ENCODE data around the gene TSFM. TPM values are rescaled to one million over a fixed set of nuclear protein-coding genes. Genes with fewer than 3 reads are reported as not detected.

Gene TSFM
- total RNA-seq, 1 donor from 2014 or later, result 25.8 TPM

GRCh38 chr12:57777367-57777766 is 5.2 kb upstream of the TSFM start:
- no peak for DNase-seq (ENCODE audit: low spot score)
- Mint-ChIP-seq H3K4me1 (ENCODE audit: unreplicated experiment) (peaks cover 9% of the 10 kb centered on the region), H3K4me3 (ENCODE audit: unreplicated experiment) (no peak overlapping the region), H3K27me3 (ENCODE audit: unreplicated experiment) (peaks cover 1% of the 10 kb centered on the region), H3K9me3 (ENCODE audit: unreplicated experiment) (no peaks in the 10 kb centered on the region), H3K36me3 (ENCODE audit: low read depth, unreplicated experiment) (peaks cover 12% of the 10 kb centered on the region), H3K27ac (ENCODE audit: unreplicated experiment) (no peak overlapping the region)
- no peak for TF ChIP-seq CTCF (IDR thresholded peaks at IDR 0.05; ENCODE audit: unreplicated experiment)

- no peak for TF ChIP-seq CTCF (IDR thresholded peaks at IDR 0.05; ENCODE audit: unreplicated experiment)
- no peak overlapping the region for H3K27ac Mint-ChIP-seq (ENCODE audit: unreplicated experiment)
- H3K27me3 Mint-ChIP-seq (ENCODE audit: unreplicated experiment), result peaks cover 1% of the 10 kb centered on the region
Observed at GRCh38 chr12:57777911-57778310, 4.7 kb upstream of the TSFM start.

GRCh38 chr12:57779736-57780135 is 2.9 kb upstream of the TSFM start:
- H3K9me3 Mint-ChIP-seq (ENCODE audit: unreplicated experiment), result no peaks in the 10 kb centered on the region
- H3K4me3 Mint-ChIP-seq (ENCODE audit: unreplicated experiment), result no peak overlapping the region
- peaks cover 22% of the 10 kb centered on the region for H3K36me3 Mint-ChIP-seq (ENCODE audit: low read depth, unreplicated experiment)

More at GRCh38 chr12:57777911-57778310, 4.7 kb upstream of the TSFM start:
- DNase-seq (ENCODE audit: low spot score), result no peak
- Mint-ChIP-seq H3K4me1 (ENCODE audit: unreplicated experiment) (peaks cover 11% of the 10 kb centered on the region), H3K36me3 (ENCODE audit: low read depth, unreplicated experiment) (peaks cover 15% of the 10 kb centered on the region), H3K4me3 (ENCODE audit: unreplicated experiment) (no peak overlapping the region), H3K9me3 (ENCODE audit: unreplicated experiment) (no peaks in the 10 kb centered on the region)

GRCh38 chr12:57780284-57780897 is 2.2 kb upstream of the TSFM start:
- Mint-ChIP-seq H3K27me3 (ENCODE audit: unreplicated experiment) (peaks cover 2% of the 10 kb centered on the region), H3K36me3 (ENCODE audit: low read depth, unreplicated experiment) (peaks cover 22% of the 10 kb centered on the region), H3K27ac (ENCODE audit: unreplicated experiment) (no peak overlapping the region), H3K9me3 (ENCODE audit: unreplicated experiment) (no peaks in the 10 kb centered on the region), H3K4me3 (ENCODE audit: unreplicated experiment) (no peak overlapping the region), H3K4me1 (ENCODE audit: unreplicated experiment) (peaks cover 15% of the 10 kb centered on the region)
- no peak for DNase-seq (ENCODE audit: low spot score)
- TF ChIP-seq CTCF (IDR thresholded peaks at IDR 0.05; ENCODE audit: unreplicated experiment), result no peak

More at GRCh38 chr12:57779736-57780135, 2.9 kb upstream of the TSFM start:
- Mint-ChIP-seq H3K27ac (ENCODE audit: unreplicated experiment) (no peak overlapping the region), H3K4me1 (ENCODE audit: unreplicated experiment) (peaks cover 15% of the 10 kb centered on the region), H3K27me3 (ENCODE audit: unreplicated experiment) (peaks cover 2% of the 10 kb centered on the region)
- DNase-seq (ENCODE audit: low spot score), result no peak
- TF ChIP-seq CTCF (IDR thresholded peaks at IDR 0.05; ENCODE audit: unreplicated experiment), result no peak

GRCh38 chr12:57781244-57781643 is 1.3 kb upstream of the TSFM start:
- peaks cover 20% of the 10 kb centered on the region for H3K36me3 Mint-ChIP-seq (ENCODE audit: low read depth, unreplicated experiment)
- no peaks in the 10 kb centered on the region for H3K9me3 Mint-ChIP-seq (ENCODE audit: unreplicated experiment)
- no peak overlapping the region for H3K27ac Mint-ChIP-seq (ENCODE audit: unreplicated experiment)
- no peak overlapping the region for H3K4me3 Mint-ChIP-seq (ENCODE audit: unreplicated experiment)
- no peak for DNase-seq (ENCODE audit: low spot score)
- H3K27me3 Mint-ChIP-seq (ENCODE audit: unreplicated experiment), result peaks cover 2% of the 10 kb centered on the region
- H3K4me1 Mint-ChIP-seq (ENCODE audit: unreplicated experiment), result peaks cover 15% of the 10 kb centered on the region
- TF ChIP-seq CTCF (IDR thresholded peaks at IDR 0.05; ENCODE audit: unreplicated experiment), result no peak
